Activated CD4-positive, alpha-beta T cell treated with anti-CD3 and anti-CD28 coated beads, Interleukin-2, amount 50 U/mL, for 24 hours (primary cell): ENCODE data around the gene IRAK1.

Experiments used
- DNase-seq, 2 donors: peaks; one replicate each; pipeline ENCODE4 v3.0.0-alpha.2; 2020; ENCODE audit warnings: low read depth in 1 of 2, low spot score in 1 of 2

Gene IRAK1

GRCh38 chrX:154040863-154041262 is 21.2 kb upstream of the IRAK1 start:
- DNase-seq, result no peak

GRCh38 chrX:154040307-154040756 is 20.6 kb upstream of the IRAK1 start:
- DNase-seq, result no peak

- DNase-seq, result no peak
These were observed 19.9 kb upstream of the IRAK1 start for GRCh38 chrX:154039577-154039976.

- DNase-seq, result no peak
These were observed 19.0 kb upstream of the IRAK1 start for GRCh38 chrX:154038656-154039055.

- DNase-seq, result no peak
These were observed 18.1 kb upstream of the IRAK1 start for GRCh38 chrX:154037754-154038153.

GRCh38 chrX:154036513-154036912 is 16.8 kb upstream of the IRAK1 start:
- no peak for DNase-seq

GRCh38 chrX:154033848-154034247 is 14.1 kb upstream of the IRAK1 start:
- no peak for DNase-seq

- no peak for DNase-seq
These were observed 13.0 kb upstream of the IRAK1 start for GRCh38 chrX:154032653-154033052.

GRCh38 chrX:154032160-154032559 is 12.5 kb upstream of the IRAK1 start:
- DNase-seq, result no peak

GRCh38 chrX:154030715-154031305 is 11.1 kb upstream of the IRAK1 start:
- no peak for DNase-seq

GRCh38 chrX:154030266-154030665 is 10.6 kb upstream of the IRAK1 start:
- DNase-seq, result no peak

GRCh38 chrX:154029439-154029838 is 9.7 kb upstream of the IRAK1 start:
- DNase-seq, result no peak

GRCh38 chrX:154028502-154029184 is 8.9 kb upstream of the IRAK1 start:
- DNase-seq, result no peak

GRCh38 chrX:154027986-154028385 is 8.3 kb upstream of the IRAK1 start:
- no peak for DNase-seq

GRCh38 chrX:154027022-154027402 is 7.3 kb upstream of the IRAK1 start:
- no peak for DNase-seq

GRCh38 chrX:154026136-154027021 is 6.7 kb upstream of the IRAK1 start:
- no peak for DNase-seq

GRCh38 chrX:154025230-154025629 is 5.5 kb upstream of the IRAK1 start:
- no peak for DNase-seq

- no peak for DNase-seq
These were observed 4.6 kb upstream of the IRAK1 start for GRCh38 chrX:154024271-154024670.

GRCh38 chrX:154023276-154024000 is 3.7 kb upstream of the IRAK1 start:
- DNase-seq, result no peak

- DNase-seq, result no peak
These were observed 2.4 kb upstream of the IRAK1 start for GRCh38 chrX:154022108-154022507.

GRCh38 chrX:154021131-154021611 is 1.5 kb upstream of the IRAK1 start:
- DNase-seq, result no peak
